ENCODE measurements around the gene PHF19. TPM values are rescaled to one million over a fixed set of nuclear protein-coding genes. Genes with fewer than 3 reads are reported as not detected.
A peak's percentile ranks its signal among the peaks of the same experiment; 100 is the strongest.

Gene PHF19
- total RNA-seq, 1 donor: 55.7 TPM

GRCh38 chr9:120922404-120923195, 45.6 kb upstream of the PHF19 start:
- DNase-seq (ENCODE audit: low read depth): no peak
- TF ChIP-seq CTCF (IDR thresholded peaks at IDR 0.05; ENCODE audit: insufficient read depth, low read length): no peak
- no peak overlapping the region for H3K4me3 ChIP-seq (ENCODE audit: low read depth, low read length)

GRCh38 chr9:120921661-120922181, 44.7 kb upstream of the PHF19 start:
- peak; percentile 17 for TF ChIP-seq CTCF (IDR thresholded peaks at IDR 0.05; ENCODE audit: insufficient read depth, low read length)
- no peak overlapping the region for H3K4me3 ChIP-seq (ENCODE audit: low read depth, low read length)
- DNase-seq (ENCODE audit: low read depth): peak; percentile 38

GRCh38 chr9:120920806-120921178, 43.8 kb upstream of the PHF19 start:
- DNase-seq (ENCODE audit: low read depth): no peak
- no peak for TF ChIP-seq CTCF (IDR thresholded peaks at IDR 0.05; ENCODE audit: insufficient read depth, low read length)
- H3K4me3 ChIP-seq (ENCODE audit: low read depth, low read length): no peak overlapping the region

- no peak for TF ChIP-seq CTCF (IDR thresholded peaks at IDR 0.05; ENCODE audit: insufficient read depth, low read length)
- DNase-seq (ENCODE audit: low read depth): no peak
- H3K4me3 ChIP-seq (ENCODE audit: low read depth, low read length): no peak overlapping the region
Observed at GRCh38 chr9:120919843-120920805, 43.1 kb upstream of the PHF19 start.

GRCh38 chr9:120918931-120919842, 42.2 kb upstream of the PHF19 start:
- DNase-seq (ENCODE audit: low read depth): no peak
- no peak overlapping the region for H3K4me3 ChIP-seq (ENCODE audit: low read depth, low read length)
- no peak for TF ChIP-seq CTCF (IDR thresholded peaks at IDR 0.05; ENCODE audit: insufficient read depth, low read length)
